Lower leg skin (tissue), 3 donors: ENCODE data around the gene JUND.

Experiments
- CTCF ChIP-seq, 3 donors: fragments of 450-650 bp; IDR thresholded peaks; one replicate each; pipeline ENCODE4 v1.5.1; 2016; ENCODE audit warnings: antibody characterized with exemption in 3 of 3, mild to moderate bottlenecking in 3 of 3, moderate library complexity in 2 of 3
- POLR2A ChIP-seq, 2 donors: fragments of 450-650 bp; IDR thresholded peaks; one replicate each; pipeline ENCODE4 v1.6.1; 2016 to 2017; ENCODE audit warnings: antibody characterized with exemption in 2 of 2, mild to moderate bottlenecking in 1 of 2, moderate library complexity in 1 of 2

- TF ChIP-seq CTCF (IDR thresholded peaks at IDR 0.05) = no peak
- no peak for TF ChIP-seq POLR2A (IDR thresholded peaks at IDR 0.05)
Measured at GRCh38 chr19:18291590-18292461, 10.4 kb upstream of the JUND start.
